Endothelial cell of umbilical vein (primary cell): ENCODE results near the gene DAZAP1. TPM values are rescaled to one million over a fixed set of nuclear protein-coding genes. Genes with fewer than 3 reads are reported as not detected.

Source experiments
- BruUV-seq: library from RNA; stranded (reverse); fragments of 400-500 nt; replicated peaks from 2 replicates; lab custom pipeline; 2021; lab: Mats Ljungman, UMichigan
- CTCF ChIA-PET: fragments of 300-600, 350-600 bp; sonication (Branson Sonifier 250); formaldehyde crosslinking; loops from one replicate; lab custom pipeline; 2021; ENCODE audit warnings: antibody characterized with exemption, inconsistent platforms; lab: Charles Lee
- POLR2A ChIA-PET: fragments of 300-600, 350-600 bp; sonication (Branson Sonifier 250); formaldehyde crosslinking; loops from one replicate; lab custom pipeline; 2021; ENCODE audit warnings: antibody characterized with exemption, inconsistent platforms; lab: Charles Lee
- DNase-seq: peaks from one replicate; pipeline ENCODE4 v3.0.0-alpha.2; 2011; ENCODE audit warnings: low read depth, low spot score
- FAIRE-seq: peaks from 2 replicates; lab custom pipeline; 2011; peaks lifted over from hg19 to GRCh38; lab: Jason Lieb, UNC
- H2AFZ ChIP-seq: 2 replicates; pipeline ENCODE4 v1.6.0; 2012; ENCODE audit warnings: low read depth, low read length, control low read depth, inconsistent platforms
- H3K27ac ChIP-seq: 2 replicates; pipeline ENCODE4 v1.5.1; 2011; ENCODE audit warnings: low read depth, mild to moderate bottlenecking, control low read depth, low read length, moderate library complexity; ENCODE audit not compliant: insufficient read depth
- H3K27me3 ChIP-seq, 2 experiments: 2 replicates each; pipeline versions ENCODE4 v1.6.0 to v1.6.1; 2011; ENCODE audit warnings: low read length in 2 of 2, mixed read lengths in 1 of 2; ENCODE audit not compliant: control insufficient read depth in 2 of 2, insufficient read depth in 2 of 2
- H3K36me3 ChIP-seq, 2 experiments: 2 replicates in 1 of 2; 3 replicates in 1 of 2; pipeline ENCODE4 v1.5.1; 2011; ENCODE audit warnings: low read length in 2 of 2, mild to moderate bottlenecking in 1 of 2, moderate library complexity in 1 of 2; ENCODE audit not compliant: control insufficient read depth in 2 of 2, insufficient read depth in 2 of 2; ENCODE audit errors: extremely low read depth in 1 of 2
- H3K4me1 ChIP-seq: 3 replicates; pipeline ENCODE4 v1.5.1; 2011; ENCODE audit warnings: mild to moderate bottlenecking, low read length; ENCODE audit not compliant: control insufficient read depth, insufficient read depth; ENCODE audit errors: extremely low read depth
- H3K4me2 ChIP-seq: 2 replicates; pipeline ENCODE4 v1.6.1; 2011; ENCODE audit warnings: low read length, control low read depth, mixed read lengths; ENCODE audit not compliant: insufficient read depth
- H3K4me3 ChIP-seq, 3 experiments: fragments of 200-600 bp in 1 of 3; sonication (generic), shearing (Covaris generic) in 1 of 3; replicated peaks in 1 of 3; 2 replicates each; pipeline ENCODE4 v1.5.1; 2011 to 2016; ENCODE audit warnings: control low read depth in 3 of 3, low read length in 3 of 3, mild to moderate bottlenecking in 2 of 3, inconsistent platforms in 1 of 3, low read depth in 1 of 3, moderate library complexity in 1 of 3; ENCODE audit not compliant: insufficient read depth in 1 of 3
- H3K79me2 ChIP-seq: 2 replicates; pipeline ENCODE4 v1.6.0; 2012; ENCODE audit warnings: low read length, inconsistent platforms; ENCODE audit not compliant: control insufficient read depth, insufficient read depth
- H3K9ac ChIP-seq: replicated peaks from 2 replicates; pipeline ENCODE3; 2011; ENCODE audit warnings: low read length, control low read depth; ENCODE audit not compliant: insufficient read depth; ENCODE audit errors: extremely low read depth
- H3K9me1 ChIP-seq: replicated peaks from 3 replicates; pipeline ENCODE4 v1.6.0; 2011; ENCODE audit warnings: mild to moderate bottlenecking, low read length; ENCODE audit not compliant: control insufficient read depth, insufficient read depth; ENCODE audit errors: extremely low read depth
- H3K9me3 ChIP-seq: replicated peaks from 2 replicates; pipeline ENCODE4 v1.5.1; 2012; ENCODE audit warnings: low read length, inconsistent platforms; ENCODE audit not compliant: control insufficient read depth, insufficient read depth
- H4K20me1 ChIP-seq: replicated peaks from 2 replicates; pipeline ENCODE3; 2011; ENCODE audit warnings: mild to moderate bottlenecking, low read length; ENCODE audit not compliant: control insufficient read depth, insufficient read depth; ENCODE audit errors: extremely low read depth
- EZH2 ChIP-seq: IDR thresholded peaks from 2 replicates; pipeline ENCODE4 v1.6.1; 2012; ENCODE audit warnings: borderline replicate concordance, low read depth, mild to moderate bottlenecking, moderate library complexity, low read length, inconsistent platforms; ENCODE audit not compliant: severe bottlenecking
- FOS ChIP-seq: IDR thresholded peaks from 2 replicates; pipeline ENCODE4 v1.6.1; 2011; ENCODE audit warnings: mild to moderate bottlenecking, low read length, moderate library complexity, borderline replicate concordance; ENCODE audit not compliant: insufficient read depth
- GATA2 ChIP-seq: IDR thresholded peaks from 2 replicates; pipeline ENCODE4 v1.7.0; 2011; ENCODE audit warnings: low read depth, mild to moderate bottlenecking, moderate library complexity, mixed read lengths, low read length; ENCODE audit not compliant: insufficient read length, insufficient read depth
- JUN ChIP-seq: IDR thresholded peaks from 2 replicates; pipeline ENCODE4 v1.6.1; 2011; ENCODE audit warnings: borderline replicate concordance, low read depth; ENCODE audit not compliant: insufficient read length, insufficient read depth
- MYC ChIP-seq: IDR thresholded peaks from one replicate; pipeline ENCODE4 v1.6.1; 2011; ENCODE audit warnings: mild to moderate bottlenecking, low read depth, low read length
- POLR2A ChIP-seq: IDR thresholded peaks from 2 replicates; pipeline ENCODE4 v1.6.1; 2012; ENCODE audit warnings: low read depth, mild to moderate bottlenecking, control low read depth, low read length
- POLR2AphosphoS5 ChIP-seq: IDR thresholded peaks from 2 replicates; pipeline ENCODE4 v1.6.1; 2012; ENCODE audit warnings: low read depth, mild to moderate bottlenecking, control low read depth, low read length, moderate library complexity; ENCODE audit not compliant: insufficient read depth
- dilution Hi-C: fragments of 300-500 bp; cut with MboI; formaldehyde crosslinking; loops from one replicate; pipeline ENCODE4 v1.15.0; 2019; ENCODE audit warnings: low sequenced_read_pairs; ENCODE audit not compliant: extremely low pct_ligation_motif_present
- intact Hi-C: fragments of 100-400 bp; cut with micrococcal nuclease; formaldehyde crosslinking; loops from one replicate; pipeline ENCODE4 v1.10.0; 2022
- polyA plus RNA-seq, 4 experiments: library from polyadenylated mRNA; depleted of rRNA in 3 of 4; stranded (reverse) in 3 of 4; unstranded in 1 of 4; fragments of >200 nt; gene quantifications; 2 replicates each; pipeline versions ENCODE4 v1.2.1 to v1.2.3, GENCODE V29; 2011 to 2012; ENCODE audit warnings: missing spikeins in 1 of 4
- total RNA-seq: library from RNA; stranded (reverse); gene quantifications from 2 replicates; pipeline ENCODE4 v1.2.3, GENCODE V29; 2021
- TF ChIP-seq, protein P1 (sequence below), 2 donors: IDR thresholded peaks; 1 replicate in 1 of 2; 2 replicates in 1 of 2; pipeline ENCODE4 v1.5.1; 2011; ENCODE audit warnings: low read length in 2 of 2, mild to moderate bottlenecking in 2 of 2, moderate library complexity in 2 of 2, control low read depth in 1 of 2, inconsistent platforms in 1 of 2, low read depth in 1 of 2; ENCODE audit not compliant: insufficient read depth in 1 of 2; ENCODE audit errors: extremely low read depth in 1 of 2
- TF ChIP-seq, protein P2 (sequence below): IDR thresholded peaks from 2 replicates; pipeline ENCODE4 v1.6.1; 2011; ENCODE audit not compliant: insufficient read depth, insufficient read length

Gene DAZAP1
- total and polyA plus RNA-seq, 2 donors (not counting 3 experiments of a cell fraction or from before 2014, with no cell fraction given) = 50.1 to 187 TPM

GRCh38 chr19:1392939-1393530, 14.4 kb upstream of the DAZAP1 start:
- Histone ChIP-seq H3K36me3 (peaks cover 3 to 25% of the 10 kb centered on the region in 2 experiments), H3K4me1 (no peaks in the 10 kb centered on the region), H3K9ac (no peak overlapping the region), H3K9me1 (no peaks in the 10 kb centered on the region), H3K79me2 (no peaks in the 10 kb centered on the region), H3K9me3 (no peaks in the 10 kb centered on the region), H2AFZ (no peak overlapping the region), H4K20me1 (no peaks in the 10 kb centered on the region), H3K4me3 (no peak overlapping the region), H3K27me3 (no peaks in the 10 kb centered on the region), H3K27ac (no peak overlapping the region), H3K4me2 (no peak overlapping the region)
- DNase-seq (no peak), FAIRE-seq (no peak)
- intact Hi-C loops = no loop called here
- POLR2A ChIA-PET = no interaction called here
- dilution Hi-C loops = no loop called here
- TF ChIP-seq FOS (no peak), POLR2A (no peak), GATA2 (no peak), POLR2AphosphoS5 (no peak), MYC (no peak), EZH2 (no peak), JUN (no peak)
- TF ChIP-seq, protein P1, sequence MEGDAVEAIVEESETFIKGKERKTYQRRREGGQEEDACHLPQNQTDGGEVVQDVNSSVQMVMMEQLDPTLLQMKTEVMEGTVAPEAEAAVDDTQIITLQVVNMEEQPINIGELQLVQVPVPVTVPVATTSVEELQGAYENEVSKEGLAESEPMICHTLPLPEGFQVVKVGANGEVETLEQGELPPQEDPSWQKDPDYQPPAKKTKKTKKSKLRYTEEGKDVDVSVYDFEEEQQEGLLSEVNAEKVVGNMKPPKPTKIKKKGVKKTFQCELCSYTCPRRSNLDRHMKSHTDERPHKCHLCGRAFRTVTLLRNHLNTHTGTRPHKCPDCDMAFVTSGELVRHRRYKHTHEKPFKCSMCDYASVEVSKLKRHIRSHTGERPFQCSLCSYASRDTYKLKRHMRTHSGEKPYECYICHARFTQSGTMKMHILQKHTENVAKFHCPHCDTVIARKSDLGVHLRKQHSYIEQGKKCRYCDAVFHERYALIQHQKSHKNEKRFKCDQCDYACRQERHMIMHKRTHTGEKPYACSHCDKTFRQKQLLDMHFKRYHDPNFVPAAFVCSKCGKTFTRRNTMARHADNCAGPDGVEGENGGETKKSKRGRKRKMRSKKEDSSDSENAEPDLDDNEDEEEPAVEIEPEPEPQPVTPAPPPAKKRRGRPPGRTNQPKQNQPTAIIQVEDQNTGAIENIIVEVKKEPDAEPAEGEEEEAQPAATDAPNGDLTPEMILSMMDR (IDR thresholded peaks at IDR 0.05; ENCODE audit: extremely low read depth in 1 of 2, insufficient read depth in 1 of 2, low read depth in 1 of 2, low read length in 2 of 2) = no peak
- TF ChIP-seq, protein P2, sequence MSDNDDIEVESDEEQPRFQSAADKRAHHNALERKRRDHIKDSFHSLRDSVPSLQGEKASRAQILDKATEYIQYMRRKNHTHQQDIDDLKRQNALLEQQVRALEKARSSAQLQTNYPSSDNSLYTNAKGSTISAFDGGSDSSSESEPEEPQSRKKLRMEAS = no peak
- CTCF ChIA-PET = no interaction called here
- no TSS peak for BruUV-seq
